ENCODE measurements around the gene PRKAR1A. TPM values are rescaled to one million over a fixed set of nuclear protein-coding genes. Genes with fewer than 3 reads are reported as not detected.
A peak's percentile ranks its signal among the peaks of the same experiment; 100 is the strongest.

Gene PRKAR1A
- total and polyA plus RNA-seq, 10 donors, result 36.2 to 392 (median 313) TPM

DNA sequence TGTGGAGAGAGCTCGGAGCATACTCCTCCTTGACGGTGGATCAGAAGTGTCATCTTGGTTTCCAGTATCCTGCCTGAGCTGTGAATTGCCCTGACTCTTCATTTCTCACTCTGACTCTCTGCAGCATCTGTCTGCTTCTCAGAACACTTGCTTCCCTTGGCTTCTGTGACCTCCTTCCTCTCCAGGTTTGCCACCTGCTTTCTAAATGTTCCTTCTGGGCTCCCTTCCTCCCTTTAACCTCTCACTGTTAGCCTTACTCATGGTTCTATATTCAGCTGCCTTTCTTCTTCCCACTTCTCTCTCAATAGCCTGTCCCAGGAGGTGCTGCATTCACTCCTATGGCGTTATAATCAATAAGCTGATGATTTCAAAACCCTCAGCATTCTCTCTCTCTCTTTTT, 11.2 kb upstream of the PRKAR1A start:
- TF ChIP-seq POLR2A (IDR thresholded peaks at IDR 0.05), result no peak
- TF ChIP-seq, protein P1, sequence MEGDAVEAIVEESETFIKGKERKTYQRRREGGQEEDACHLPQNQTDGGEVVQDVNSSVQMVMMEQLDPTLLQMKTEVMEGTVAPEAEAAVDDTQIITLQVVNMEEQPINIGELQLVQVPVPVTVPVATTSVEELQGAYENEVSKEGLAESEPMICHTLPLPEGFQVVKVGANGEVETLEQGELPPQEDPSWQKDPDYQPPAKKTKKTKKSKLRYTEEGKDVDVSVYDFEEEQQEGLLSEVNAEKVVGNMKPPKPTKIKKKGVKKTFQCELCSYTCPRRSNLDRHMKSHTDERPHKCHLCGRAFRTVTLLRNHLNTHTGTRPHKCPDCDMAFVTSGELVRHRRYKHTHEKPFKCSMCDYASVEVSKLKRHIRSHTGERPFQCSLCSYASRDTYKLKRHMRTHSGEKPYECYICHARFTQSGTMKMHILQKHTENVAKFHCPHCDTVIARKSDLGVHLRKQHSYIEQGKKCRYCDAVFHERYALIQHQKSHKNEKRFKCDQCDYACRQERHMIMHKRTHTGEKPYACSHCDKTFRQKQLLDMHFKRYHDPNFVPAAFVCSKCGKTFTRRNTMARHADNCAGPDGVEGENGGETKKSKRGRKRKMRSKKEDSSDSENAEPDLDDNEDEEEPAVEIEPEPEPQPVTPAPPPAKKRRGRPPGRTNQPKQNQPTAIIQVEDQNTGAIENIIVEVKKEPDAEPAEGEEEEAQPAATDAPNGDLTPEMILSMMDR (IDR thresholded peaks at IDR 0.05 in 8 of 11, conservative IDR thresholded peaks at IDR 0.05 in 3 of 11), result no peak
- no peak for TF ChIP-seq POLR2AphosphoS5 (IDR thresholded peaks at IDR 0.05)
- no peaks in the 10 kb centered on the region for H3K36me3 ChIP-seq
- intact Hi-C loops (cut with DNase I; ENCODE audit: low total_unique reads), result no loop called here
- H3K27me3 ChIP-seq (replicated peaks in 1 of 7), result no peaks in the 10 kb centered on the region
- no peak for DNase-seq
- H3K4me3 ChIP-seq, result no peak overlapping the region
- WGBS, 5 donors, result 73 to 88% (median 80%) methylated on average over 3 of the region's 3 CpGs
- no peaks in the 10 kb centered on the region for H3K9me3 ChIP-seq
- peaks cover 13 to 45% (median 28%) of the 10 kb centered on the region in 6 donors for H3K4me1 ChIP-seq
- H3K27ac ChIP-seq, result no peak overlapping the region

DNA sequence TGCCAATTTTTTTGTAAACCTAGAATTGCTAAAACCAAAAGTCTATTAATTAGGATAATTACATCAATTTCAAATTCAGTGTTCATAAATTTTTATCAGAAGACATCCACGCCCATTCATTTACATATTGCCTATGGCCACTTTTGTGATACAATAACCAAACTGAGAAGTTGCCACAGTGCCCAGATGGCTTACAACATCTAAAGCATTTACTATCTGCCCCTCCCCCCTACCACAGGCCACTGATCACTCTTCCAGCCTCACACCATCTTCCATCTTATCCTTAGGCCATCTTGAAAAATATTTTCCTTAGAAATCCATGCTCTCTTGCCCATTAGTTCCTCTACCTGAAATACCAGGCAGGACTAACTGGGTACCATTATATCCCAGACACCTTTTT, 6.3 kb upstream of the PRKAR1A start:
- Histone ChIP-seq H3K27ac (peak overlapping the region in 1 of 8 donors; percentile 35), H3K9me3 (no peaks in the 10 kb centered on the region), H3K27me3 (replicated peaks in 1 of 7) (no peaks in the 10 kb centered on the region), H3K4me3 (no peak overlapping the region), H3K4me1 (peaks cover 10 to 38% (median 24%) of the 10 kb centered on the region in 6 donors), H3K36me3 (no peaks in the 10 kb centered on the region)
- TF ChIP-seq POLR2AphosphoS5 (IDR thresholded peaks at IDR 0.05) (no peak), POLR2A (IDR thresholded peaks at IDR 0.05) (no peak)
- WGBS, 5 donors, result 54 to 85% (median 84%) methylated on average over 1 of the region's 1 CpG
- intact Hi-C loops (cut with DNase I; ENCODE audit: low total_unique reads), result no loop called here
- DNase-seq, result no peak

DNA sequence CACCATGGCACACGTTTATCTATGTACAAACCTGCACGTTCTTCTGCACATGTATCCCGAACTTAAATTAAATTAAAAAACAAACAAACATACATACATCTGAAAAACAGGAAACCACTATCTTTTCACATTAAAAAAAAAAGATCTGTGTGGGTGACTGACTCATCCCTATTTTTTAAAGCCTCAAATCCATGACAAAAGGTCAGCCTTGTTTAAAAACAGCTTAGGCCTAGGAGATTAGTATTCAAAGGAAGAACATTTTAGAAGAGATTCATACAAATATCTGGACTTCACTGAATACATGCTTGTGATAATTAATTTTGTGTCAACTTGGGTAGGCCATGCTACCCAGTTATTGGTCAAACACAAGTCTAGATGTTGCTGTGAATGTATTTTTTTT, 4.7 kb upstream of the PRKAR1A start:
- Histone ChIP-seq H3K36me3 (no peaks in the 10 kb centered on the region), H3K4me3 (no peak overlapping the region), H3K4me1 (peaks cover 10 to 45% (median 27%) of the 10 kb centered on the region in 6 donors), H3K27ac (no peak overlapping the region), H3K9me3 (no peaks in the 10 kb centered on the region), H3K27me3 (replicated peaks in 1 of 7) (no peaks in the 10 kb centered on the region)
- TF ChIP-seq, protein P1 (IDR thresholded peaks at IDR 0.05 in 8 of 11, conservative IDR thresholded peaks at IDR 0.05 in 3 of 11), result no peak
- TF ChIP-seq POLR2AphosphoS5 (IDR thresholded peaks at IDR 0.05), result no peak
- no peak for TF ChIP-seq POLR2A (IDR thresholded peaks at IDR 0.05)
- intact Hi-C loops (cut with DNase I; ENCODE audit: low total_unique reads), result no loop called here
- WGBS, 5 donors, result 77 to 92% (median 84%) methylated on average over 3 of the region's 3 CpGs
- DNase-seq, result no peak

DNA sequence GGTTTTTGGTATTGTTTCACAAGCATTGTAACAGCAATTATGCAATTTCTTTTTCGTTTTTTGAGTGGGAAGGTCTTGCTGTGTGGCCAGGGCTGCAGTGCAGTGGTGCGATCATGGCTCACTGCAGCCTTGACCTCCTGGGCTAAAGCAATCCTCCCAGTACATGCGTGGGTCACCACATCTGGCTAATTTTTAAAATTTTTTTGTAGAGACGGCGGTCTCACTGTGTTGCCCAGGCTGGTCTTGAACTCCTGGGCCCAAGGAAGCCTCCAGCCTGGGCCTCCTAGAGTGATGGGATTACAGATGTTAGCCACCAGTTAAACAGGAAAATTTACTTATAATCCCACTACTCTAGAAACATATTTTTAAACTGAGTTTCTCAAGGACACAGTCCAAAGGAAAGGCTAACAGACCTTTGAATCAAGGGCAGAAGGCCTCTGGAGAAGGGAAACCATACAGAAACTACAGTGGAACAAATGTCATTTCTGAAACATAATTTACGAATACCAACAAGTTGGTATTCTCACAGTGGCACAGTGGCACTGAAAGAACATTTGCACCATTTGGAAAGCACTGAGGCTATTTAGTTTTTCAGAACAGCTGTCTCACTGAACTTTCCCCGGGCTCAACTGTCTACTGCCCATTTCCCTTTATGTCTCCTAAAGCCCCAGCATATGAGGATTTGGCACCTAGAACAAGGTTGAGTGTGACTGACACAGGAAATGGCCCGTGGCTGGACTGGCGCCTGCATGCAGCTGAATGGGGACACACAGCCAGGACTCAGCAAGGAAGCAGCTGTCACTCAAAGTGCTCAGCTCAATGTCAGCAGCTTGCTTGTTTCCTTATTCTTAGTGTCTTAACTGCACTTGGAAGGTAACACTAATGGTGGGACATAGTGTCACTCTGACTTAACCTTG, 2.8 kb upstream of the PRKAR1A start:
- intact Hi-C loops (cut with DNase I; ENCODE audit: low total_unique reads), result no loop called here

More for the DNA sequence above, 2.8 kb upstream of the PRKAR1A start:
- peak; percentile 11 to 78 (median 72) for TF ChIP-seq POLR2AphosphoS5 (IDR thresholded peaks at IDR 0.05)
- TF ChIP-seq, protein P1 (IDR thresholded peaks at IDR 0.05 in 8 of 11, conservative IDR thresholded peaks at IDR 0.05 in 3 of 11), result no peak
- H3K4me1 ChIP-seq, result peaks cover 19 to 59% (median 39%) of the 10 kb centered on the region in 6 donors
- 32 to 50% (median 42%) methylated on average over 9 of the region's 9 CpGs for WGBS, 5 donors
- no peaks in the 10 kb centered on the region for H3K36me3 ChIP-seq
- H3K4me3 ChIP-seq, result peak overlapping the region in 1 of 8 donors; percentile 19
- peak; percentile 87 for DNase-seq
- H3K27me3 ChIP-seq (replicated peaks in 1 of 7), result no peaks in the 10 kb centered on the region
- peak overlapping the region; percentile 42 to 100 (median 74) for H3K27ac ChIP-seq
- H3K9me3 ChIP-seq, result no peaks in the 10 kb centered on the region
